ENCODE data around the gene RNFT2.

The RNFT2 gene

GRCh38 chr12:116849216-116849615 lies 111.1 kb downstream of the RNFT2 start:
- no peak for DNase-seq (ENCODE audit: low read depth)
- no peak for TF ChIP-seq CTCF (conservative IDR thresholded peaks at IDR 0.05; ENCODE audit: low read depth, low read length)
- H3K4me3 ChIP-seq (ENCODE audit: low read length) = no peak overlapping the region

- no peak overlapping the region for H3K4me3 ChIP-seq (ENCODE audit: low read length)
- no peak for DNase-seq (ENCODE audit: low read depth)
- no peak for TF ChIP-seq CTCF (conservative IDR thresholded peaks at IDR 0.05; ENCODE audit: low read depth, low read length)
Observed at GRCh38 chr12:116852303-116852702, 114.2 kb downstream of the RNFT2 start.

- no peak for DNase-seq (ENCODE audit: low read depth)
- no peak for TF ChIP-seq CTCF (conservative IDR thresholded peaks at IDR 0.05; ENCODE audit: low read depth, low read length)
- H3K4me3 ChIP-seq (ENCODE audit: low read length) = no peak overlapping the region
Observed at GRCh38 chr12:116853507-116853906, 115.4 kb downstream of the RNFT2 start.

- TF ChIP-seq CTCF (conservative IDR thresholded peaks at IDR 0.05; ENCODE audit: low read depth, low read length) = no peak
- no peak overlapping the region for H3K4me3 ChIP-seq (ENCODE audit: low read length)
- DNase-seq (ENCODE audit: low read depth) = no peak
Observed at GRCh38 chr12:116855744-116856470, 117.8 kb downstream of the RNFT2 start.

- no peak for DNase-seq (ENCODE audit: low read depth)
- no peak for TF ChIP-seq CTCF (conservative IDR thresholded peaks at IDR 0.05; ENCODE audit: low read depth, low read length)
- no peak overlapping the region for H3K4me3 ChIP-seq (ENCODE audit: low read length)
Observed at GRCh38 chr12:116856729-116857128, 118.6 kb downstream of the RNFT2 start.

GRCh38 chr12:116859079-116859478 lies 121.0 kb downstream of the RNFT2 start:
- TF ChIP-seq CTCF (conservative IDR thresholded peaks at IDR 0.05; ENCODE audit: low read depth, low read length) = no peak
- H3K4me3 ChIP-seq (ENCODE audit: low read length) = no peak overlapping the region
- DNase-seq (ENCODE audit: low read depth) = no peak

- no peak overlapping the region for H3K4me3 ChIP-seq (ENCODE audit: low read length)
- no peak for TF ChIP-seq CTCF (conservative IDR thresholded peaks at IDR 0.05; ENCODE audit: low read depth, low read length)
- no peak for DNase-seq (ENCODE audit: low read depth)
Observed at GRCh38 chr12:116860263-116860662, 122.1 kb downstream of the RNFT2 start.

All from retinal pigment epithelial cell (primary cell).